Measurements from ENCODE around the gene ABCA3. TPM values are rescaled to one million over a fixed set of nuclear protein-coding genes. Genes with fewer than 3 reads are reported as not detected.

The ABCA3 gene
- total RNA-seq, 1 donor from 2014 or later: 7.4 TPM

- DNase-seq (ENCODE audit: missing footprints) (no peak), ATAC-seq (no peak)
Measured at GRCh38 chr16:2287916-2288547, 52.5 kb downstream of the ABCA3 start.

GRCh38 chr16:2286550-2286949 is 54.0 kb downstream of the ABCA3 start:
- ATAC-seq (no peak), DNase-seq (ENCODE audit: missing footprints) (no peak)
- intact Hi-C loops (cut with DNase I): no loop called here

More at GRCh38 chr16:2287916-2288547, 52.5 kb downstream of the ABCA3 start:
- intact Hi-C loops (cut with DNase I): no loop called here

- intact Hi-C loops (cut with DNase I): no loop called here
- ATAC-seq (no peak), DNase-seq (ENCODE audit: missing footprints) (no peak)
Measured at GRCh38 chr16:2285731-2286191, 54.8 kb downstream of the ABCA3 start.

GRCh38 chr16:2284797-2285576 is 55.5 kb downstream of the ABCA3 start:
- ATAC-seq: no peak
- intact Hi-C loops (cut with DNase I): no loop called here
- DNase-seq (ENCODE audit: missing footprints): no peak

- ATAC-seq (no peak), DNase-seq (ENCODE audit: missing footprints) (no peak)
- intact Hi-C loops (cut with DNase I): no loop called here
Measured at GRCh38 chr16:2284001-2284770, 56.3 kb downstream of the ABCA3 start.

- DNase-seq (ENCODE audit: missing footprints) (no peak), ATAC-seq (no peak)
- intact Hi-C loops (cut with DNase I): no loop called here
Measured at GRCh38 chr16:2282866-2283555, 57.5 kb downstream of the ABCA3 start.

GRCh38 chr16:2282262-2282661 is 58.3 kb downstream of the ABCA3 start:
- ATAC-seq: no peak
- DNase-seq (ENCODE audit: missing footprints): no peak
- intact Hi-C loops (cut with DNase I): no loop called here

GRCh38 chr16:2280981-2281542 is 59.5 kb downstream of the ABCA3 start:
- intact Hi-C loops (cut with DNase I): no loop called here
- no peak for ATAC-seq
- no peak for DNase-seq (ENCODE audit: missing footprints)

GRCh38 chr16:2280461-2280860 is 60.1 kb downstream of the ABCA3 start:
- intact Hi-C loops (cut with DNase I): no loop called here

GRCh38 chr16:2278956-2279800 is 61.4 kb downstream of the ABCA3 start:
- ATAC-seq (no peak), DNase-seq (ENCODE audit: missing footprints) (peak; percentile 57)
- intact Hi-C loops (cut with DNase I): no loop called here

More at GRCh38 chr16:2280461-2280860, 60.1 kb downstream of the ABCA3 start:
- ATAC-seq (no peak), DNase-seq (ENCODE audit: missing footprints) (peak; percentile 15)

- no peak for ATAC-seq
- no peak for DNase-seq (ENCODE audit: missing footprints)
- intact Hi-C loops (cut with DNase I): no loop called here
Measured at GRCh38 chr16:2278272-2278608, 62.3 kb downstream of the ABCA3 start.

- intact Hi-C loops (cut with DNase I): no loop called here
- DNase-seq (ENCODE audit: missing footprints): peak; percentile 62
- ATAC-seq: no peak
Measured at GRCh38 chr16:2277466-2278271, 62.9 kb downstream of the ABCA3 start.

- ATAC-seq (no peak), DNase-seq (ENCODE audit: missing footprints) (peak; percentile 47)
- intact Hi-C loops (cut with DNase I): no loop called here
Measured at GRCh38 chr16:2276368-2277195, 63.9 kb downstream of the ABCA3 start.

GRCh38 chr16:2275476-2276367 is 64.8 kb downstream of the ABCA3 start:
- intact Hi-C loops (cut with DNase I): no loop called here
- ATAC-seq (no peak), DNase-seq (ENCODE audit: missing footprints) (peak; percentile 45)

GRCh38 chr16:2273931-2274330 is 66.6 kb downstream of the ABCA3 start:
- ATAC-seq (no peak), DNase-seq (ENCODE audit: missing footprints) (no peak)
- intact Hi-C loops (cut with DNase I): no loop called here
